Measurements from ENCODE around the gene YIPF3.
"Not testable (repeated sequence)": the region's sequence is repeated elsewhere in the genome, so short reads cannot be mapped to it uniquely, and the experiment has no call there.

YIPF3 gene

GRCh38 chr6:43516697-43517504, at the start of gene YIPF3, which contains the start of gene POLR1C:
TSS of gene YIPF3 (minus strand) at chr6:43516926. CDS start at chr6:43516807, 119 bp downstream.
TSS of gene POLR1C (plus strand) at chr6:43517089. CDS start at chr6:43517110, 21 bp downstream.
- ATAC-seq: peak; percentile 95
- peak; percentile 91 to 98 for DNase-seq (ENCODE audit: low spot score in 2 of 2)
- Mint-ChIP-seq H3K9me3 (no peaks in the 10 kb centered on the region), H3K27ac (no peak within 1 kb of the TSS), H3K4me3 (no peak within 1 kb of the TSS), H3K4me1 (peaks cover 28% of the 10 kb centered on the region), H3K36me3 (no peaks in the 10 kb centered on the region)

GRCh38 chr6:43559328-43559727, 42.6 kb upstream of the YIPF3 start:
- no peaks in the 10 kb centered on the region for H3K4me1 Mint-ChIP-seq
- no peaks in the 10 kb centered on the region for H3K9me3 Mint-ChIP-seq
- ATAC-seq (no peak), DNase-seq (ENCODE audit: low spot score in 2 of 2) (no peak)
- H3K27ac Mint-ChIP-seq: no peak overlapping the region
- no peak overlapping the region for H3K4me3 Mint-ChIP-seq
- peaks cover 100% of the 10 kb centered on the region for H3K36me3 Mint-ChIP-seq

GRCh38 chr6:43557620-43558019, 40.9 kb upstream of the YIPF3 start:
- not testable (repeated sequence) for DNase-seq (ENCODE audit: low spot score in 2 of 2); H3K4me3 Mint-ChIP-seq; ATAC-seq; H3K4me1 Mint-ChIP-seq; H3K9me3 Mint-ChIP-seq; H3K27ac Mint-ChIP-seq
- H3K36me3 Mint-ChIP-seq: peaks cover 100% of the 10 kb centered on the region

- H3K27ac Mint-ChIP-seq: peak overlapping the region; percentile 62
- ATAC-seq: no peak
- peaks cover 100% of the 10 kb centered on the region for H3K36me3 Mint-ChIP-seq
Measured at GRCh38 chr6:43547222-43547621, 30.5 kb upstream of the YIPF3 start.

GRCh38 chr6:43544461-43544860, 27.7 kb upstream of the YIPF3 start:
- ATAC-seq: no peak
- Mint-ChIP-seq H3K27ac (no peak overlapping the region), H3K9me3 (no peaks in the 10 kb centered on the region), H3K4me1 (no peaks in the 10 kb centered on the region), H3K36me3 (peaks cover 100% of the 10 kb centered on the region), H3K4me3 (no peak overlapping the region)
- no peak for DNase-seq (ENCODE audit: low spot score in 2 of 2)

More at GRCh38 chr6:43547222-43547621, 30.5 kb upstream of the YIPF3 start:
- H3K9me3 Mint-ChIP-seq: no peaks in the 10 kb centered on the region
- no peaks in the 10 kb centered on the region for H3K4me1 Mint-ChIP-seq
- no peak overlapping the region for H3K4me3 Mint-ChIP-seq
- DNase-seq (ENCODE audit: low spot score in 2 of 2): no peak

- ATAC-seq: no peak
- Mint-ChIP-seq H3K4me3 (no peak overlapping the region), H3K9me3 (no peaks in the 10 kb centered on the region), H3K4me1 (no peaks in the 10 kb centered on the region), H3K27ac (no peak overlapping the region), H3K36me3 (peaks cover 100% of the 10 kb centered on the region)
- DNase-seq (ENCODE audit: low spot score in 2 of 2): no peak
Measured at GRCh38 chr6:43541774-43542471, 25.2 kb upstream of the YIPF3 start.

GRCh38 chr6:43540507-43540906, 23.8 kb upstream of the YIPF3 start:
- no peak overlapping the region for H3K27ac Mint-ChIP-seq
- no peaks in the 10 kb centered on the region for H3K4me1 Mint-ChIP-seq
- H3K4me3 Mint-ChIP-seq: no peak overlapping the region
- ATAC-seq (no peak), DNase-seq (ENCODE audit: low spot score in 2 of 2) (no peak)
- peaks cover 100% of the 10 kb centered on the region for H3K36me3 Mint-ChIP-seq
- no peaks in the 10 kb centered on the region for H3K9me3 Mint-ChIP-seq

GRCh38 chr6:43539409-43539808, 22.7 kb upstream of the YIPF3 start:
- DNase-seq (ENCODE audit: low spot score in 2 of 2); H3K27ac Mint-ChIP-seq; H3K9me3 Mint-ChIP-seq; H3K4me1 Mint-ChIP-seq; ATAC-seq; H3K4me3 Mint-ChIP-seq: not testable (repeated sequence)
- H3K36me3 Mint-ChIP-seq: peaks cover 100% of the 10 kb centered on the region

GRCh38 chr6:43538986-43539385, 22.3 kb upstream of the YIPF3 start:
- not testable (repeated sequence) for H3K4me3 Mint-ChIP-seq; H3K9me3 Mint-ChIP-seq; ATAC-seq; DNase-seq (ENCODE audit: low spot score in 2 of 2); H3K4me1 Mint-ChIP-seq; H3K27ac Mint-ChIP-seq
- peaks cover 100% of the 10 kb centered on the region for H3K36me3 Mint-ChIP-seq

GRCh38 chr6:43532201-43532600, 15.5 kb upstream of the YIPF3 start:
- Mint-ChIP-seq H3K27ac (peak overlapping the region; percentile 43), H3K9me3 (no peaks in the 10 kb centered on the region), H3K36me3 (peaks cover 52% of the 10 kb centered on the region), H3K4me1 (no peaks in the 10 kb centered on the region), H3K4me3 (no peak overlapping the region)
- no peak for DNase-seq (ENCODE audit: low spot score in 2 of 2)
- ATAC-seq: no peak

- Mint-ChIP-seq H3K9me3 (no peaks in the 10 kb centered on the region), H3K4me3 (no peak overlapping the region), H3K36me3 (no peaks in the 10 kb centered on the region), H3K4me1 (no peaks in the 10 kb centered on the region), H3K27ac (peak overlapping the region; percentile 60)
- no peak for DNase-seq (ENCODE audit: low spot score in 2 of 2)
- no peak for ATAC-seq
Measured at GRCh38 chr6:43524483-43524961, 7.8 kb upstream of the YIPF3 start.

- peak overlapping the region; percentile 34 for H3K27ac Mint-ChIP-seq
- no peaks in the 10 kb centered on the region for H3K36me3 Mint-ChIP-seq
- no peaks in the 10 kb centered on the region for H3K9me3 Mint-ChIP-seq
- no peaks in the 10 kb centered on the region for H3K4me1 Mint-ChIP-seq
- ATAC-seq (no peak), DNase-seq (ENCODE audit: low spot score in 2 of 2) (no peak)
- no peak overlapping the region for H3K4me3 Mint-ChIP-seq
Measured at GRCh38 chr6:43523284-43523683, 6.6 kb upstream of the YIPF3 start.

- Mint-ChIP-seq H3K36me3 (no peaks in the 10 kb centered on the region), H3K4me1 (no peaks in the 10 kb centered on the region), H3K4me3 (no peak overlapping the region), H3K9me3 (no peaks in the 10 kb centered on the region), H3K27ac (peak overlapping the region; percentile 34)
- ATAC-seq (no peak), DNase-seq (ENCODE audit: low spot score in 2 of 2) (no peak)
Measured at GRCh38 chr6:43522547-43523261, 6.0 kb upstream of the YIPF3 start.

GRCh38 chr6:43521836-43522235, 5.1 kb upstream of the YIPF3 start:
- Mint-ChIP-seq H3K36me3 (no peaks in the 10 kb centered on the region), H3K9me3 (no peaks in the 10 kb centered on the region), H3K4me1 (no peaks in the 10 kb centered on the region), H3K27ac (no peak overlapping the region), H3K4me3 (no peak overlapping the region)
- ATAC-seq (no peak), DNase-seq (ENCODE audit: low spot score in 2 of 2) (no peak)

GRCh38 chr6:43520097-43520496, 3.4 kb upstream of the YIPF3 start:
- no peak overlapping the region for H3K4me3 Mint-ChIP-seq
- peaks cover 13% of the 10 kb centered on the region for H3K4me1 Mint-ChIP-seq
- no peaks in the 10 kb centered on the region for H3K36me3 Mint-ChIP-seq
- ATAC-seq: no peak
- peak overlapping the region; percentile 11 for H3K27ac Mint-ChIP-seq
- no peak for DNase-seq (ENCODE audit: low spot score in 2 of 2)
- H3K9me3 Mint-ChIP-seq: no peaks in the 10 kb centered on the region

Data from stimulated activated effector memory CD8-positive, alpha-beta T cell treated with anti-CD3 and anti-CD28 coated beads, Interleukin-12 subunit alpha, Interleukin-12 subunit beta, amount 100 ng/mL, for 72 hours (primary cell).